ENCODE measurements around the gene HPCA. TPM values are rescaled to one million over a fixed set of nuclear protein-coding genes. Genes with fewer than 3 reads are reported as not detected.

HPCA gene
- total RNA-seq, 1 experiment from 2014 or later: not detected

- H3K36me3 ChIP-seq: peaks cover 27% of the 10 kb centered on the region
- no peak for DNase-seq
- no peaks in the 10 kb centered on the region for H3K9me3 ChIP-seq
- no peak overlapping the region for H3K4me3 ChIP-seq
- no peaks in the 10 kb centered on the region for H3K27me3 ChIP-seq
Measured at GRCh38 chr1:32933742-32934322, 47.5 kb downstream of the HPCA start.

GRCh38 chr1:32934535-32934934 is 48.2 kb downstream of the HPCA start:
- Histone ChIP-seq H3K36me3 (peaks cover 27% of the 10 kb centered on the region), H3K27me3 (no peaks in the 10 kb centered on the region), H3K9me3 (no peaks in the 10 kb centered on the region), H3K4me3 (no peak overlapping the region)
- DNase-seq: no peak

DNA sequence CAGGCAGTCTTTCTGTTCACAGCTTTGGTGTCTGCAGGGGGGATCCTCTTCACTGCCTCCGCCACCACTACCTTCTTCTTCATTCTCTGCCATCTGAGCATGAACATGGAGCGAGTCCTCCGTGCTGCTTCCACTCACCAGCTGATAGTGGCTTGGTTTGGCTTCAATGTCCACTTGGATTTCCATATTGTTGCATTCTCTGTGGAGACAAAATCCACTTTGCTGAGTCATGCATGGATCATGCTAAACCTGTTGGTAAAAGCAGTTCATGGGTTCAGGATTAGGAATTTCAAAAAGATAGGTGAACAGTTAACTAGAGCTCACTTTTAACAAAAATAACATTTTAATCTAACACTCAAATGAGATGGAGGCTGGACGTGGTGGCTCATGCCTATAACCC is 50.8 kb downstream of the HPCA start:
- no peaks in the 10 kb centered on the region for H3K27me3 ChIP-seq
- H3K36me3 ChIP-seq: peaks cover 37% of the 10 kb centered on the region
- no peak for DNase-seq
- H3K4me3 ChIP-seq: no peak overlapping the region
- no peaks in the 10 kb centered on the region for H3K9me3 ChIP-seq

DNA sequence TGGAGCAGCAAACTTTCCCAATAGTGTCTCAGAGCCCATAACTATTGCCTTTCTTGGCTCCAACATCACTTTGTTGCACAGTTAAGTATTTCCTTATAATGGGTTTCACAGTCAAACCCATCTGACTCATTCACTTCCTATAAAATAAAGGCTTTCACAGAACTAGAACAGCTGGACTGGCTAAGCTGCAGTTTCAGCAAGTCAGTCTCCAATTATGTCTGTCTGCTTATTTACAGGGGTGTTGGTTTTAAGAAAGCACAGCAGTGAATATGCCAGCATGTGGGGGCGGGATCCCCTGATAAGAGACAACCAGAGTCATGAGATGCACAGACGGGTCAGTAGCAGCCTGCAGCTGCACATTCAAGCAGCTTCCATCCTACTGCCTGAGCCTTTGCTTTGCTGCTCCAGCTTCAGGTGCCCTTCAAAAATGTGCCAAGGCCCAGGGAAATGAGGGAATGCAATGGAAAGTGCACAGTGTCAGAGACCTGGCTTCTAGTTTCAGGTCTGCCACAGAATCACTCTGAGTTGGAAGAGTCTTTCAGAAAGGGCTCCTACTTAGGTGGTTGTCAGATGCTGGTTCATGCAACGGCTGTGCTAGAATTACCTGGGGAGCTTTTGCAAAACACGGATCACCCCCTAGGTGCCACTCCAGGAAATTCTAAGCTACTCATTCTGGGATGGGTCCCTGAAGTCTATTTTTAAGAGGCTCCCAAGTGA is 53.5 kb downstream of the HPCA start:
- peak; percentile 87 for DNase-seq

GRCh38 chr1:32944180-32944579 is 57.9 kb downstream of the HPCA start:
- Histone ChIP-seq H3K4me3 (no peak overlapping the region), H3K36me3 (peaks cover 33% of the 10 kb centered on the region), H3K27me3 (no peaks in the 10 kb centered on the region), H3K9me3 (no peaks in the 10 kb centered on the region)
- no peak for DNase-seq

More for the DNA sequence above, 53.5 kb downstream of the HPCA start:
- no peak overlapping the region for H3K4me3 ChIP-seq
- H3K9me3 ChIP-seq: no peaks in the 10 kb centered on the region
- peaks cover 50% of the 10 kb centered on the region for H3K36me3 ChIP-seq
- no peaks in the 10 kb centered on the region for H3K27me3 ChIP-seq

Other genes starting within 250 kb of the HPCA start
- gene ZBTB8OS, start 235.9 kb upstream of the HPCA start, total RNA-seq (2014; rRNA removed; shearing (Covaris generic); ENCODE audit: low replicate concordance): 47.2 and 95.1 TPM in 2 replicates
- gene RBBP4, start 235.3 kb upstream of the HPCA start, total RNA-seq (2014; rRNA removed; shearing (Covaris generic); ENCODE audit: low replicate concordance): 141 and 162 TPM in 2 replicates
- gene SYNC, start 183.7 kb upstream of the HPCA start, total RNA-seq (2014; rRNA removed; shearing (Covaris generic); ENCODE audit: low replicate concordance): 50.0 and 51.2 TPM in 2 replicates
- 95.0 and 160 TPM in 2 replicates for gene YARS1, start 69.1 kb upstream of the HPCA start, total RNA-seq (2014; rRNA removed; shearing (Covaris generic); ENCODE audit: low replicate concordance)
- 28.5 and 38.5 TPM in 2 replicates for gene S100PBP, start 68.8 kb upstream of the HPCA start, total RNA-seq (2014; rRNA removed; shearing (Covaris generic); ENCODE audit: low replicate concordance)
- gene FNDC5, start 15.6 kb upstream of the HPCA start, total RNA-seq (2014; rRNA removed; shearing (Covaris generic); ENCODE audit: low replicate concordance): 0.23 TPM in 1 of 2 replicates, not detected in the other
- 6.3 and 30.7 TPM in 2 replicates for gene TMEM54, start 14.9 kb downstream of the HPCA start, total RNA-seq (2014; rRNA removed; shearing (Covaris generic); ENCODE audit: low replicate concordance)
- gene RNF19B, start 78.3 kb downstream of the HPCA start, total RNA-seq (2014; rRNA removed; shearing (Covaris generic); ENCODE audit: low replicate concordance): 5.0 and 6.9 TPM in 2 replicates
- gene AK2, start 150.4 kb downstream of the HPCA start, total RNA-seq (2014; rRNA removed; shearing (Covaris generic); ENCODE audit: low replicate concordance): 302 and 372 TPM in 2 replicates
- 2.3 and 3.6 TPM in 2 replicates for gene AZIN2, start 194.7 kb downstream of the HPCA start, total RNA-seq (2014; rRNA removed; shearing (Covaris generic); ENCODE audit: low replicate concordance)

All from MG63 (cell line).